Loucy (cell line): ENCODE results near the gene HSD11B1L.

ENCODE experiments used
- CTCF ChIP-seq: fragments of 200-600 bp; sonication (generic); conservative IDR thresholded peaks from 2 replicates; pipeline ENCODE4 v1.5.1; 2014; ENCODE audit warnings: mild to moderate bottlenecking, antibody characterized with exemption, low read length
- EZH2phosphoT487 ChIP-seq: fragments of 200-600 bp; IDR thresholded peaks from 2 replicates; pipeline ENCODE4 v1.6.1; 2018; ENCODE audit warnings: antibody characterized with exemption, mild to moderate bottlenecking, moderate library complexity, borderline replicate concordance

- TF ChIP-seq CTCF (no peak), EZH2phosphoT487 (no peak)
Observed at GRCh38 chr19:5713228-5713627, 32.4 kb downstream of the HSD11B1L start.
